OCI-LY7 (cell line): Measurements from ENCODE around the gene PARD3. TPM values are rescaled to one million over a fixed set of nuclear protein-coding genes. Genes with fewer than 3 reads are reported as not detected.

Experiments
- BruUV-seq: library from RNA; stranded (reverse); fragments of 400-500 nt; replicated peaks from 2 replicates; lab custom pipeline; 2021; lab: Mats Ljungman, UMichigan
- CTCF ChIA-PET: fragments of 300-600 bp; sonication (Branson Sonifier 250); formaldehyde crosslinking; loops from one replicate; lab custom pipeline; 2022; ENCODE audit warnings: antibody characterized with exemption; ENCODE audit not compliant: unreplicated experiment; lab: Charles Lee
- POLR2A ChIA-PET: fragments of 300-600 bp; sonication (Branson Sonifier 250); formaldehyde crosslinking; loops from one replicate; lab custom pipeline; 2022; ENCODE audit warnings: antibody characterized with exemption; lab: Charles Lee
- DNase-seq: peaks from one replicate; pipeline ENCODE4 v3.0.0-alpha.2; 2015; ENCODE audit warnings: low spot score
- H2AFZ ChIP-seq: fragments of 200-600 bp; sonication (generic), shearing (Covaris generic); 2 replicates; pipeline ENCODE4 v1.6.1; 2014; ENCODE audit warnings: mild to moderate bottlenecking, antibody characterized with exemption, low read length, moderate library complexity
- H3K27ac ChIP-seq: fragments of 200-600 bp; sonication (generic); 2 replicates; pipeline ENCODE4 v1.5.1; 2014; ENCODE audit warnings: mixed run types, low read depth, mild to moderate bottlenecking, moderate library complexity, low read length, inconsistent platforms; ENCODE audit not compliant: poor library complexity, severe bottlenecking
- H3K36me3 ChIP-seq: fragments of 200-600 bp; sonication (generic); 2 replicates; pipeline ENCODE4 v1.6.1; 2014; ENCODE audit warnings: mild to moderate bottlenecking, antibody characterized with exemption, low read length, moderate library complexity, mixed read lengths; ENCODE audit not compliant: insufficient read depth
- H3K4me1 ChIP-seq: fragments of 200-600 bp; sonication (generic); 2 replicates; pipeline ENCODE4 v1.5.1; 2014; ENCODE audit warnings: mild to moderate bottlenecking, low read length; ENCODE audit not compliant: insufficient read depth, poor library complexity, severe bottlenecking
- H3K4me2 ChIP-seq: fragments of 200-600 bp; sonication (generic); 2 replicates; pipeline ENCODE4 v1.6.1; 2014; ENCODE audit warnings: mild to moderate bottlenecking, low read length
- H3K4me3 ChIP-seq: fragments of 200-600 bp; sonication (generic); 2 replicates; pipeline ENCODE4 v1.5.1; 2014; ENCODE audit warnings: mild to moderate bottlenecking, low read depth, low read length; ENCODE audit not compliant: poor library complexity, severe bottlenecking
- H3K79me2 ChIP-seq: fragments of 200-600 bp; sonication (generic); 2 replicates; pipeline ENCODE4 v1.6.1; 2016; ENCODE audit warnings: low read depth, mild to moderate bottlenecking, low read length, moderate library complexity, mixed read lengths; ENCODE audit not compliant: insufficient read depth
- H3K9me2 ChIP-seq: fragments of 200-600 bp; sonication (generic); 2 replicates; pipeline ENCODE4 v1.6.1; 2016; ENCODE audit warnings: mild to moderate bottlenecking, low read length, mixed read lengths; ENCODE audit not compliant: insufficient read depth
- H3K9me3 ChIP-seq: fragments of 200-600 bp; sonication (generic); 2 replicates; pipeline ENCODE4 v1.6.1; 2014; ENCODE audit warnings: mild to moderate bottlenecking, mixed run types, low read length, mixed read lengths
- H4K20me1 ChIP-seq: fragments of 200-600 bp; sonication (generic); 2 replicates; pipeline ENCODE4 v1.6.1; 2014; ENCODE audit warnings: mild to moderate bottlenecking, antibody characterized with exemption, low read length, moderate library complexity, mixed read lengths; ENCODE audit not compliant: insufficient read depth
- CTCF ChIP-seq: fragments of 200-600 bp; sonication (generic); conservative IDR thresholded peaks from 2 replicates; pipeline ENCODE4 v1.5.1; 2014; ENCODE audit warnings: mild to moderate bottlenecking, antibody characterized with exemption, low read length, moderate library complexity, mixed read lengths
- EZH2phosphoT487 ChIP-seq: fragments of 200-600 bp; sonication (generic); IDR thresholded peaks from 2 replicates; pipeline ENCODE4 v1.6.1; 2018; ENCODE audit warnings: low read depth, borderline replicate concordance, mild to moderate bottlenecking, mixed run types, antibody characterized with exemption, low read length, moderate library complexity, mixed read lengths
- intact Hi-C: fragments of 100-400 bp; cut with micrococcal nuclease; formaldehyde crosslinking; loops from one replicate; pipeline ENCODE4 v1.10.0; 2022; ENCODE audit not compliant: unreplicated experiment
- total RNA-seq, 2 experiments: library from RNA; depleted of rRNA in 1 of 2; stranded (reverse); fragments of >200 nt in 1 of 2; shearing (Covaris generic) in 1 of 2; gene quantifications; 2 replicates each; pipeline ENCODE4 v1.2.3, GENCODE V29; 2014 to 2022

Gene PARD3
- total RNA-seq, 2 experiments from 2014 or later = not detected

GRCh38 chr10:34811968-34812514 is 3.1 kb downstream of the PARD3 start:
- Histone ChIP-seq H3K9me2 (no peaks in the 10 kb centered on the region), H3K4me3 (no peak overlapping the region), H3K4me2 (no peak overlapping the region), H3K27ac (no peak overlapping the region), H4K20me1 (no peaks in the 10 kb centered on the region), H3K79me2 (no peaks in the 10 kb centered on the region), H3K36me3 (no peaks in the 10 kb centered on the region), H3K9me3 (no peaks in the 10 kb centered on the region), H2AFZ (no peak overlapping the region), H3K4me1 (no peaks in the 10 kb centered on the region)
- no peak for TF ChIP-seq EZH2phosphoT487
- DNase-seq = no peak
- ChIA-PET POLR2A (interaction anchor here (0.5 kb wide), 1 partner anchor 509 kb away, joined by 3 read pairs; no protein-coding TSS in a partner anchor), CTCF (no interaction called here)
- intact Hi-C loops = no loop called here
- no TSS peak for BruUV-seq

GRCh38 chr10:34811126-34811967 is 3.7 kb downstream of the PARD3 start:
- POLR2A ChIA-PET = no interaction called here
- Histone ChIP-seq H2AFZ (no peak overlapping the region), H3K9me2 (no peaks in the 10 kb centered on the region), H3K27ac (no peak overlapping the region), H3K4me1 (no peaks in the 10 kb centered on the region), H3K4me2 (no peak overlapping the region), H3K36me3 (no peaks in the 10 kb centered on the region), H3K9me3 (no peaks in the 10 kb centered on the region), H3K79me2 (no peaks in the 10 kb centered on the region), H4K20me1 (no peaks in the 10 kb centered on the region), H3K4me3 (no peak overlapping the region)
- DNase-seq = no peak
- no TSS peak for BruUV-seq
- CTCF ChIA-PET = no interaction called here
- intact Hi-C loops = no loop called here
- TF ChIP-seq EZH2phosphoT487 = no peak
- TF ChIP-seq CTCF = no peak

GRCh38 chr10:34809796-34810195 is 5.3 kb downstream of the PARD3 start:
- CTCF ChIA-PET = no interaction called here
- no TSS peak for BruUV-seq
- Histone ChIP-seq H3K36me3 (no peaks in the 10 kb centered on the region), H2AFZ (no peak overlapping the region), H3K4me1 (no peaks in the 10 kb centered on the region), H3K27ac (no peak overlapping the region), H3K4me3 (no peak overlapping the region), H4K20me1 (no peaks in the 10 kb centered on the region), H3K9me2 (no peaks in the 10 kb centered on the region), H3K9me3 (no peaks in the 10 kb centered on the region), H3K79me2 (no peaks in the 10 kb centered on the region), H3K4me2 (no peak overlapping the region)
- intact Hi-C loops = no loop called here
- no peak for DNase-seq
- TF ChIP-seq CTCF (no peak), EZH2phosphoT487 (no peak)
- POLR2A ChIA-PET = no interaction called here
